Measurements from ENCODE around the gene ZFP42.
"Not testable (repeated sequence)": the region's sequence is repeated elsewhere in the genome, so short reads cannot be mapped to it uniquely, and the experiment has no call there.

ZFP42 gene

GRCh38 chr4:188023682-188024081 lies 28.1 kb downstream of the ZFP42 start:
- DNase-seq = no peak

- no peak for DNase-seq
Observed at GRCh38 chr4:188025476-188025875, 29.9 kb downstream of the ZFP42 start.

- no peak for DNase-seq
Observed at GRCh38 chr4:188029114-188029513, 33.5 kb downstream of the ZFP42 start.

- no peak for DNase-seq
Observed at GRCh38 chr4:188030401-188030800, 34.8 kb downstream of the ZFP42 start.

GRCh38 chr4:188031751-188032150 lies 36.2 kb downstream of the ZFP42 start:
- DNase-seq = no peak

GRCh38 chr4:188032170-188032569 lies 36.6 kb downstream of the ZFP42 start:
- no peak for DNase-seq

- no peak for DNase-seq
Observed at GRCh38 chr4:188032583-188032982, 37.0 kb downstream of the ZFP42 start.

- DNase-seq = no peak
Observed at GRCh38 chr4:188037003-188037713, 41.6 kb downstream of the ZFP42 start.

- no peak for DNase-seq
Observed at GRCh38 chr4:188041721-188042120, 46.1 kb downstream of the ZFP42 start.

GRCh38 chr4:188042191-188042590 lies 46.6 kb downstream of the ZFP42 start:
- no peak for DNase-seq

- no peak for DNase-seq
Observed at GRCh38 chr4:188043154-188043553, 47.6 kb downstream of the ZFP42 start.

GRCh38 chr4:188045461-188045860 lies 49.9 kb downstream of the ZFP42 start:
- not testable (repeated sequence) for DNase-seq

GRCh38 chr4:188046657-188047056 lies 51.1 kb downstream of the ZFP42 start:
- DNase-seq = no peak

GRCh38 chr4:188053302-188053701 lies 57.7 kb downstream of the ZFP42 start:
- no peak for DNase-seq
